Measurements from ENCODE around the gene EYS.

Gene EYS

GRCh38 chr6:64580346-64580745 lies 1126.7 kb downstream of the EYS start:
- Histone ChIP-seq H3K27ac (no peak overlapping the region), H3K4me1 (ENCODE audit: low read depth, poor library complexity, severe bottlenecking) (no peaks in the 10 kb centered on the region), H4K20me1 (ENCODE audit: insufficient read depth) (no peaks in the 10 kb centered on the region), H3K79me2 (ENCODE audit: insufficient read depth, low read depth) (no peaks in the 10 kb centered on the region), H3K27me3 (ENCODE audit: insufficient read depth, low read depth) (no peaks in the 10 kb centered on the region), H3K36me3 (ENCODE audit: insufficient read depth) (no peaks in the 10 kb centered on the region), H3K4me2 (no peak overlapping the region), H2AFZ (ENCODE audit: low read depth) (no peak overlapping the region), H3K9ac (no peak overlapping the region), H3K4me3 (IDR thresholded peaks at IDR 0.05; ENCODE audit: insufficient read depth, low read depth, low read length) (no peak overlapping the region)
- TF ChIP-seq CTCF (conservative IDR thresholded peaks at IDR 0.05; ENCODE audit: low read depth, low read length) = no peak

- no peak overlapping the region for H3K9ac ChIP-seq
- no peaks in the 10 kb centered on the region for H3K36me3 ChIP-seq (ENCODE audit: insufficient read depth)
- H3K4me3 ChIP-seq (IDR thresholded peaks at IDR 0.05; ENCODE audit: insufficient read depth, low read depth, low read length) = no peak overlapping the region
- H3K27ac ChIP-seq = no peak overlapping the region
- H3K4me1 ChIP-seq (ENCODE audit: low read depth, poor library complexity, severe bottlenecking) = peaks cover 54% of the 10 kb centered on the region
- H3K4me2 ChIP-seq = no peak overlapping the region; the same call in 1 of the 2 replicates
- no peaks in the 10 kb centered on the region for H4K20me1 ChIP-seq (ENCODE audit: insufficient read depth)
- TF ChIP-seq CTCF (conservative IDR thresholded peaks at IDR 0.05; ENCODE audit: low read depth, low read length) = no peak
- no peaks in the 10 kb centered on the region for H3K79me2 ChIP-seq (ENCODE audit: insufficient read depth, low read depth)
- H3K27me3 ChIP-seq (ENCODE audit: insufficient read depth, low read depth) = no peaks in the 10 kb centered on the region
- H2AFZ ChIP-seq (ENCODE audit: low read depth) = no peak overlapping the region
Observed at GRCh38 chr6:64553249-64553786, 1153.7 kb downstream of the EYS start.

- H4K20me1 ChIP-seq (ENCODE audit: insufficient read depth) = no peaks in the 10 kb centered on the region
- TF ChIP-seq CTCF (conservative IDR thresholded peaks at IDR 0.05; ENCODE audit: low read depth, low read length) = no peak
- no peaks in the 10 kb centered on the region for H3K79me2 ChIP-seq (ENCODE audit: insufficient read depth, low read depth)
- H3K9ac ChIP-seq = no peak overlapping the region
- no peak overlapping the region for H2AFZ ChIP-seq (ENCODE audit: low read depth)
- no peaks in the 10 kb centered on the region for H3K36me3 ChIP-seq (ENCODE audit: insufficient read depth)
- no peaks in the 10 kb centered on the region for H3K4me1 ChIP-seq (ENCODE audit: low read depth, poor library complexity, severe bottlenecking)
- no peak overlapping the region for H3K27ac ChIP-seq
- H3K4me2 ChIP-seq = no peak overlapping the region
- H3K4me3 ChIP-seq (IDR thresholded peaks at IDR 0.05; ENCODE audit: insufficient read depth, low read depth, low read length) = no peak overlapping the region
- no peaks in the 10 kb centered on the region for H3K27me3 ChIP-seq (ENCODE audit: insufficient read depth, low read depth)
Observed at GRCh38 chr6:64547594-64548268, 1159.3 kb downstream of the EYS start.

GRCh38 chr6:64539917-64540316 lies 1167.1 kb downstream of the EYS start:
- H3K4me3 ChIP-seq (IDR thresholded peaks at IDR 0.05; ENCODE audit: insufficient read depth, low read depth, low read length) = no peak overlapping the region
- H3K36me3 ChIP-seq (ENCODE audit: insufficient read depth) = no peaks in the 10 kb centered on the region
- H3K9ac ChIP-seq = no peak overlapping the region
- H3K4me1 ChIP-seq (ENCODE audit: low read depth, poor library complexity, severe bottlenecking) = no peaks in the 10 kb centered on the region
- H4K20me1 ChIP-seq (ENCODE audit: insufficient read depth) = no peaks in the 10 kb centered on the region
- H3K27me3 ChIP-seq (ENCODE audit: insufficient read depth, low read depth) = no peaks in the 10 kb centered on the region
- no peak for TF ChIP-seq CTCF (conservative IDR thresholded peaks at IDR 0.05; ENCODE audit: low read depth, low read length)
- no peak overlapping the region for H3K27ac ChIP-seq
- H3K79me2 ChIP-seq (ENCODE audit: insufficient read depth, low read depth) = no peaks in the 10 kb centered on the region
- H3K4me2 ChIP-seq = no peak overlapping the region
- no peak overlapping the region for H2AFZ ChIP-seq (ENCODE audit: low read depth)
